Mesodermal cell (in vitro differentiated cells): ENCODE data around the gene NAV2.

Experiments
- H3K27ac ChIP-seq: 2 replicates; pipeline ENCODE4 v1.7.0; 2013; ENCODE audit warnings: mild to moderate bottlenecking, low read depth, low read length, moderate library complexity; ENCODE audit not compliant: severe bottlenecking
- H3K36me3 ChIP-seq: 2 replicates; pipeline ENCODE4 v1.7.1; 2013; ENCODE audit warnings: mild to moderate bottlenecking, low read length, moderate library complexity; ENCODE audit not compliant: control insufficient read depth, insufficient read depth
- H3K4me1 ChIP-seq: one replicate; pipeline ENCODE4 v1.7.1; 2013; ENCODE audit warnings: mild to moderate bottlenecking, low read length; ENCODE audit not compliant: insufficient read depth, control insufficient read depth, poor library complexity, severe bottlenecking
- H3K4me3 ChIP-seq: 2 replicates; pipeline ENCODE4 v1.7.0; 2013; ENCODE audit warnings: low read length, control low read depth, mild to moderate bottlenecking; ENCODE audit not compliant: insufficient read depth, poor library complexity, severe bottlenecking; ENCODE audit errors: extremely low read depth
- H3K9me3 ChIP-seq: 2 replicates; pipeline ENCODE4 v1.7.1; 2013; ENCODE audit warnings: mild to moderate bottlenecking, low read length, moderate library complexity; ENCODE audit not compliant: control insufficient read depth
- WGBS, 2 experiments: methylation state at CpG; one replicate each; pipeline ENCODE4 v1.1.5; 2013; ENCODE audit warnings: missing lambda C conversion rate in 2 of 2; ENCODE audit not compliant: insufficient coverage in 2 of 2; 5-methylcytosine and 5-hydroxymethylcytosine counted together

The NAV2 gene

DNA sequence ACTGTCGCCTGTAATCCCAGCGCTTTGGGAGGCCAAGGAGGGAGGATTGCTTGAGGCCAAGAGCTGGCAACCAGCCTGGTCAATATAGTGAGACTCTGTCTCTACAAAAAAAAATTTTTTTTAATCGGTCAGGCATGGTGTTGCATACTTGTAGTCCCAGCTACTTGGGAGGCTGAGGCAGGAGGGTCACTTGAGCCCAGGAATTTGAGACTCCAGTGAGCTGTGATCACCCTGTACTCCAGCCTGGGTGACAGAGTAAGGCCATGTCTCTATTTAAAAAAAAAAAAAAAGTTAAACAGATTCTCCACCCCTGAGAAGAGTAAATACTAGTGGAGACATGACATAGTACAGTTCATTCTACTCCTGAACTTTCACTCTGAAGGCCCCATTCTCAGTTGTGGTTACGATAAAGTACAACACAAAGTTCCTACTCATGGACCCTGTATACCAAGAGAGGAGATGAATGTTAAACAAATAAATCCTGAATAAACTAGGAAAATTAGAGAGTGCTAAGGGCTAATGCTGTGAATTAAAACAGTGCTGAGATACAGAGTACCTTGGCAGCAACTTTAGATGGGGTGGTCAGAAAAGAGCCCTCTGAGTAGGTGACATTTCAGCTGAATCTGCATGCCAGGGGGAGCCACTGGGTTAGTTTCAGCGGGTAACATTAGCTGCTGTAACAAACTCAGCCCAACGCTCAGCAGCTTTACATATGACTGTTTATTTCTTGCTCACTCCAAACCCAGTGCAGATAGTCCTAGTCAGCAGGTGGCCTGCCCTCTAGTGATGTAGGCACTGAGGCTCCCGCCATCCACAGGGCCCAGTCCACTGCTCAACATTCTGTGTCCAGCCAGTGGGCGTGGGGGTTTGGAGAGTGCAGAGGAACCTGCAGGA is 372.5 kb downstream of the NAV2 start:
- H3K9me3 ChIP-seq, result no peaks in the 10 kb centered on the region
- no peak overlapping the region for H3K4me3 ChIP-seq
- peaks cover 76% of the 10 kb centered on the region for H3K36me3 ChIP-seq
- WGBS, 2 experiments, result 86 to 94% methylated on average over 7 of the region's 8 CpGs
- H3K27ac ChIP-seq, result no peak overlapping the region
- H3K4me1 ChIP-seq, result peaks cover 6% of the 10 kb centered on the region

GRCh38 chr11:20085918-20086317 is 373.3 kb downstream of the NAV2 start:
- Histone ChIP-seq H3K4me3 (no peak overlapping the region), H3K36me3 (peaks cover 74% of the 10 kb centered on the region), H3K9me3 (no peaks in the 10 kb centered on the region), H3K27ac (no peak overlapping the region), H3K4me1 (peaks cover 11% of the 10 kb centered on the region)
- 97% methylated on average over 4 to 5 of the region's 5 CpGs for WGBS, 2 experiments

DNA sequence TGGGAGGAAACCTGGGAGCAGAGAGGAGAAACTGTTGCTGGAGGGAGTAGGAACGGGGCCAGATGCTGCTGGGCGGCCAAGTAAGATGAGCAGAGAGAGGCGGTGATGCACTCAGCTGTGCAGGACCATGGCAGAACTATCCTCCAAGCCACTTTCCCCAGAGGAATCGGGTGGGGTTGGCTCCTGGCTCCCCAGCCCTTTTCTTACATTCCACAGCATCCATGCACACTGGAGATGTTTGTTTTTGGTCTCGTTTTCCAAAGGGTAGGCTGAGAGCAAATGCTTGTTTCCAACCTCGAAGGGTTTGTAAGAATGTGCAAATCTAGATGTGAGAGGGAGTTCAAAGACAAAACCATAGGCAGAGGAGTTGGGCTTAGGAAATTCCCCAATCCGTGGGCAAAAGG is 374.5 kb downstream of the NAV2 start:
- WGBS, 2 experiments, result 89 to 90% methylated on average over 5 to 6 of the region's 7 CpGs

DNA sequence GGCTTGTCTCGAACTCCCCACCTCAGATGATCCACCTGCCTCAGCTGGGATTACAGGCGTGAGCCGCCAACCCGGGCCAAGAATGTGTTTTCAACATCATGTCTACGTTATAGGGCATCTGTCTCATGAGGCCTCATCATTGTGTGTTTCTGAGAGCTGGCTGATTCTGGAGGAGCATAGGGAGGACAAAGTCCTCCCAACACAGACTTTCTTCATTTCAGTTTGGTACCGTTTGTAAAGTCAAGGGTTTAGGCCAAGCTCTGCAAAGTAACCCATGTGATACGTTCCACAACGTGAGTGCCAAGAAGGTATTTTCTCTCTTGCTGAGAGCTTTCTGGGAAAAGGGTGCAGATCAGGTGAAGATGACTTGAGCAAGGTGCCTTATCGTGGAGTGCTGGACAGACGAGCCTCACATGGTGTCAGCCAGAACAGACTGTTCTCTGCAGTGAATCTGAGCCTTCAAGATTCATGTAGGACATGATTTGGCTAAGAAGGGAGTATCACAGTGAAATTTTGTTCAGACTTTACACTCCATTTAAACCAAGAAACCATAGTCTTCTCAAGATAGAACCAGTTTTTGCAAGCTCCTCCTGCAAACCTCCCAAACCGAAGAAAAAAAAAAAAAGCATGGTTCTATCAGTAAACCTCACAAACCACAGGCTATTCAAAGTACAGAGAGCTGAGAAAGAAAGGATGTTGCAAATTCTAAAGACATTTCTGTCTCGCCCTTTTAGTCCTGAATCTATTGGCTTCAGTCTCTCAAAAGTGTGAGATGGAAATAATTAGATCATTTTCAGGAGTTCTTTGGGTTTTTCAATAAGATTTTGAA is 376.0 kb downstream of the NAV2 start:
- Histone ChIP-seq H3K9me3 (no peaks in the 10 kb centered on the region), H3K27ac (no peak overlapping the region), H3K36me3 (peaks cover 79% of the 10 kb centered on the region), H3K4me1 (peaks cover 11% of the 10 kb centered on the region), H3K4me3 (no peak overlapping the region)
- 96 to 97% methylated on average over 8 to 11 of the region's 12 CpGs for WGBS, 2 experiments

More for the DNA sequence above, 374.5 kb downstream of the NAV2 start:
- H3K4me3 ChIP-seq, result no peak overlapping the region
- H3K4me1 ChIP-seq, result peaks cover 11% of the 10 kb centered on the region
- peaks cover 79% of the 10 kb centered on the region for H3K36me3 ChIP-seq
- no peak overlapping the region for H3K27ac ChIP-seq
- H3K9me3 ChIP-seq, result no peaks in the 10 kb centered on the region

- peaks cover 76% of the 10 kb centered on the region for H3K36me3 ChIP-seq
- H3K4me3 ChIP-seq, result no peak overlapping the region
- no peak overlapping the region for H3K27ac ChIP-seq
- 100% methylated on average over 1 to 3 of the region's 3 CpGs for WGBS, 2 experiments
- H3K4me1 ChIP-seq, result peaks cover 11% of the 10 kb centered on the region
- no peaks in the 10 kb centered on the region for H3K9me3 ChIP-seq
Observed at GRCh38 chr11:20089367-20089766, 376.7 kb downstream of the NAV2 start.

GRCh38 chr11:20089796-20090653 is 377.4 kb downstream of the NAV2 start:
- Histone ChIP-seq H3K27ac (no peak overlapping the region), H3K4me3 (no peak overlapping the region), H3K36me3 (peaks cover 79% of the 10 kb centered on the region), H3K9me3 (no peaks in the 10 kb centered on the region), H3K4me1 (peaks cover 11% of the 10 kb centered on the region)
- WGBS, 2 experiments, result 73% methylated on average over 2 of the region's 5 CpGs; no CpG with 5 or more reads in 1 of the 2 experiments

- H3K4me3 ChIP-seq, result no peak overlapping the region
- peaks cover 11% of the 10 kb centered on the region for H3K4me1 ChIP-seq
- WGBS, 2 experiments, result 87 to 90% methylated on average over 10 of the region's 10 CpGs
- H3K36me3 ChIP-seq, result peaks cover 82% of the 10 kb centered on the region
- H3K9me3 ChIP-seq, result no peaks in the 10 kb centered on the region
- no peak overlapping the region for H3K27ac ChIP-seq
Observed at GRCh38 chr11:20090654-20091374, 378.2 kb downstream of the NAV2 start.

GRCh38 chr11:20093775-20094174 is 381.1 kb downstream of the NAV2 start:
- Histone ChIP-seq H3K4me1 (peaks cover 8% of the 10 kb centered on the region), H3K36me3 (peaks cover 83% of the 10 kb centered on the region), H3K9me3 (no peaks in the 10 kb centered on the region), H3K27ac (no peak overlapping the region), H3K4me3 (no peak overlapping the region)
- WGBS, 2 experiments, result 88 to 89% methylated on average over 2 of the region's 5 CpGs

GRCh38 chr11:20095189-20095588 is 382.6 kb downstream of the NAV2 start:
- Histone ChIP-seq H3K27ac (no peak overlapping the region), H3K4me3 (no peak overlapping the region), H3K4me1 (peaks cover 5% of the 10 kb centered on the region), H3K36me3 (peaks cover 90% of the 10 kb centered on the region), H3K9me3 (no peaks in the 10 kb centered on the region)
- WGBS, 2 experiments, result 86% methylated on average over 1 of the region's 4 CpGs; no CpG with 5 or more reads in 1 of the 2 experiments
